CD14-positive monocyte (primary cell): ENCODE results near the gene AKR1D1. TPM values are rescaled to one million over a fixed set of nuclear protein-coding genes. Genes with fewer than 3 reads are reported as not detected.
A peak's percentile ranks its signal among the peaks of the same experiment; 100 is the strongest.

Source experiments
- DNase-seq, 3 donors: peaks; one replicate each; pipeline ENCODE4 v3.0.0-alpha.2; 2011 to 2022
- H2AFZ ChIP-seq: 2 replicates; pipeline ENCODE4 v1.6.0; 2012; ENCODE audit warnings: mild to moderate bottlenecking, low read depth, low read length, inconsistent platforms; ENCODE audit not compliant: insufficient read depth, poor library complexity, severe bottlenecking
- H3K27ac ChIP-seq, 2 donors: 1 replicate in 1 of 2; 2 replicates in 1 of 2; pipeline ENCODE4 v1.5.1; 2012 to 2013; ENCODE audit warnings: low read length in 2 of 2, control low read depth in 1 of 2, inconsistent platforms in 1 of 2, low read depth in 1 of 2, mild to moderate bottlenecking in 1 of 2
- H3K27me3 ChIP-seq, 2 donors: one replicate each; pipeline versions ENCODE4 v1.6.0 to v1.6.1; 2011 to 2013; ENCODE audit warnings: low read length in 2 of 2; ENCODE audit not compliant: control insufficient read depth in 2 of 2, insufficient read depth in 2 of 2
- H3K36me3 ChIP-seq, 2 donors: replicated peaks in 1 of 2; 1 replicate in 1 of 2; 2 replicates in 1 of 2; pipeline versions ENCODE4 v1.5.1 to v1.6.1; 2012 to 2013; ENCODE audit warnings: low read length in 2 of 2, control low read depth in 1 of 2, inconsistent platforms in 1 of 2, mild to moderate bottlenecking in 1 of 2; ENCODE audit not compliant: insufficient read depth in 2 of 2, control insufficient read depth in 1 of 2
- H3K4me1 ChIP-seq, 2 donors: 1 replicate in 1 of 2; 2 replicates in 1 of 2; pipeline versions ENCODE4 v1.5.1 to v1.6.1; 2012 to 2013; ENCODE audit warnings: low read length in 2 of 2, control low read depth in 1 of 2, inconsistent platforms in 1 of 2, mild to moderate bottlenecking in 1 of 2, moderate library complexity in 1 of 2; ENCODE audit not compliant: insufficient read depth in 2 of 2, control insufficient read depth in 1 of 2
- H3K4me2 ChIP-seq: replicated peaks from 2 replicates; pipeline ENCODE3; 2012; ENCODE audit warnings: low read length, moderate library complexity, mild to moderate bottlenecking; ENCODE audit not compliant: poor library complexity, severe bottlenecking; ENCODE audit errors: extremely low read depth
- H3K4me3 ChIP-seq, 3 experiments: fragments of 200-600 bp in 1 of 3; sonication (generic) in 1 of 3; replicated peaks in 1 of 3; 1 replicate in 2 of 3; 2 replicates in 1 of 3; pipeline ENCODE4 v1.5.1; 2011 to 2013; ENCODE audit warnings: low read length in 3 of 3, mild to moderate bottlenecking in 3 of 3, control low read depth in 2 of 3, low read depth in 2 of 3, inconsistent platforms in 1 of 3, moderate library complexity in 1 of 3
- H3K79me2 ChIP-seq: 2 replicates; pipeline ENCODE4 v1.6.0; 2012; ENCODE audit warnings: mild to moderate bottlenecking, control low read depth, inconsistent platforms, low read length, moderate library complexity; ENCODE audit not compliant: insufficient read depth
- H3K9ac ChIP-seq: 2 replicates; pipeline ENCODE4 v1.6.0; 2017; ENCODE audit warnings: low read length, mild to moderate bottlenecking; ENCODE audit not compliant: insufficient read depth, poor library complexity, severe bottlenecking
- H3K9me3 ChIP-seq, 2 donors: replicated peaks in 1 of 2; 1 replicate in 1 of 2; 2 replicates in 1 of 2; pipeline versions ENCODE4 v1.5.1 to v1.6.1; 2012 to 2013; ENCODE audit warnings: low read length in 2 of 2, control low read depth in 1 of 2; ENCODE audit not compliant: control insufficient read depth in 1 of 2, insufficient read depth in 1 of 2
- H4K20me1 ChIP-seq: 2 replicates; pipeline ENCODE4 v1.6.0; 2012; ENCODE audit warnings: mild to moderate bottlenecking, low read length, control low read depth, moderate library complexity; ENCODE audit not compliant: insufficient read depth
- H3K27ac Mint-ChIP-seq, 7 donors: one replicate each; pipeline ENCODE4 v1.8.0; 2020; ENCODE audit warnings: mild to moderate bottlenecking in 7 of 7, mixed read lengths in 7 of 7, moderate library complexity in 6 of 7, inconsistent platforms in 2 of 7
- H3K27me3 Mint-ChIP-seq, 3 donors: one replicate each; pipeline ENCODE4 v1.8.0; 2021 to 2022; ENCODE audit warnings: low read depth in 3 of 3, mild to moderate bottlenecking in 3 of 3, mixed read lengths in 3 of 3, moderate library complexity in 3 of 3, inconsistent platforms in 1 of 3
- H3K36me3 Mint-ChIP-seq, 2 donors: one replicate each; pipeline ENCODE4 v1.8.0; 2020; ENCODE audit warnings: mixed read lengths in 2 of 2, inconsistent platforms in 1 of 2, mild to moderate bottlenecking in 1 of 2
- H3K4me1 Mint-ChIP-seq: one replicate; pipeline ENCODE4 v1.8.0; 2020; ENCODE audit warnings: mild to moderate bottlenecking, mixed read lengths
- H3K4me3 Mint-ChIP-seq, 2 donors: one replicate each; pipeline ENCODE4 v1.8.0; 2020; ENCODE audit warnings: mild to moderate bottlenecking in 2 of 2, mixed read lengths in 2 of 2, moderate library complexity in 1 of 2
- H3K9me3 Mint-ChIP-seq, 7 donors: one replicate each; pipeline ENCODE4 v1.8.0; 2020 to 2022; ENCODE audit warnings: mixed read lengths in 7 of 7, mild to moderate bottlenecking in 6 of 7, moderate library complexity in 6 of 7, inconsistent platforms in 2 of 7
- CTCF ChIP-seq: fragments of 200-600 bp; IDR thresholded peaks from one replicate; pipeline ENCODE4 v1.8.0; 2022; ENCODE audit warnings: antibody characterized with exemption, mild to moderate bottlenecking
- WGBS: methylation state at CpG from one replicate; pipeline ENCODE4 v1.1.5; 2013; ENCODE audit warnings: missing lambda C conversion rate; ENCODE audit not compliant: insufficient coverage; 5-methylcytosine and 5-hydroxymethylcytosine counted together
- intact Hi-C, 2 donors: fragments of 100-400 bp; cut with micrococcal nuclease; formaldehyde crosslinking; loops; one replicate each; pipeline versions ENCODE4 v1.15.0 to v1.15.1; 2023
- polyA plus RNA-seq, 3 donors: library from polyadenylated mRNA; depleted of rRNA in 1 of 3; unstranded in 2 of 3; stranded (reverse) in 1 of 3; fragments of 300-500 nt in 2 of 3; fragments of >200 nt in 1 of 3; fragmentation: Illumina TruSeq in 2 of 3; gene quantifications; 1 replicate in 2 of 3; 2 replicates in 1 of 3; pipeline ENCODE4 v1.2.3, GENCODE V29; 2012 to 2021

Gene AKR1D1
- polyA plus RNA-seq, 3 donors = not detected

- H3K4me3 Mint-ChIP-seq = no peak overlapping the region
- no peak overlapping the region for H3K4me2 ChIP-seq
- no peaks in the 10 kb centered on the region for H3K36me3 ChIP-seq
- WGBS = 100% methylated on average over 2 of the region's 5 CpGs
- DNase-seq = no peak
- no peaks in the 10 kb centered on the region for H4K20me1 ChIP-seq
- H3K79me2 ChIP-seq = no peaks in the 10 kb centered on the region
- H3K36me3 Mint-ChIP-seq = no peaks in the 10 kb centered on the region
- no peak overlapping the region for H2AFZ ChIP-seq
- no peak overlapping the region for H3K9ac ChIP-seq
- peaks cover 0 to 3% (median 0%) of the 10 kb centered on the region in 7 donors for H3K9me3 Mint-ChIP-seq
- intact Hi-C loops = no loop called here
- H3K9me3 ChIP-seq = no peaks in the 10 kb centered on the region
- no peak overlapping the region for H3K4me3 ChIP-seq
- H3K27ac ChIP-seq = no peak overlapping the region
- TF ChIP-seq CTCF = no peak
- H3K27ac Mint-ChIP-seq = no peak overlapping the region
- peaks cover 5% of the 10 kb centered on the region for H3K4me1 Mint-ChIP-seq
- peaks cover 0 to 2% (median 1%) of the 10 kb centered on the region in 3 donors for H3K27me3 Mint-ChIP-seq
- no peaks in the 10 kb centered on the region for H3K27me3 ChIP-seq
- no peaks in the 10 kb centered on the region for H3K4me1 ChIP-seq
Measured at GRCh38 chr7:138086563-138087270, 10.5 kb downstream of the AKR1D1 start.

- Histone ChIP-seq H3K27ac (no peak overlapping the region), H3K4me1 (no peaks in the 10 kb centered on the region), H3K4me3 (no peak overlapping the region), H4K20me1 (no peaks in the 10 kb centered on the region), H3K27me3 (no peaks in the 10 kb centered on the region), H3K9me3 (no peaks in the 10 kb centered on the region), H3K4me2 (no peak overlapping the region), H3K79me2 (no peaks in the 10 kb centered on the region), H3K36me3 (no peaks in the 10 kb centered on the region), H3K9ac (no peak overlapping the region), H2AFZ (no peak overlapping the region)
- TF ChIP-seq CTCF = no peak
- Mint-ChIP-seq H3K27ac (peak overlapping the region in 1 of 7 donors; percentile 34), H3K27me3 (peaks cover 0 to 3% (median 2%) of the 10 kb centered on the region in 3 donors), H3K4me1 (peaks cover 5% of the 10 kb centered on the region), H3K4me3 (no peak overlapping the region), H3K36me3 (no peaks in the 10 kb centered on the region), H3K9me3 (peaks cover 0 to 3% (median 0%) of the 10 kb centered on the region in 7 donors)
- intact Hi-C loops = no loop called here
- peak in 2 of 3 donors; percentile 3 to 6 for DNase-seq
- 88% methylated on average over 3 of the region's 9 CpGs for WGBS
Measured at GRCh38 chr7:138089080-138089901, 13.0 kb downstream of the AKR1D1 start.
